ENCODE measurements around the gene SLC10A2.

GRCh38 chr13:103068836-103069235 is 2.6 kb upstream of the SLC10A2 start:
- TF ChIP-seq CTCF (IDR thresholded peaks at IDR 0.05) (no peak), POLR2A (IDR thresholded peaks at IDR 0.05) (no peak)

Measured in uterus (tissue), 2 donors.